Measurements from ENCODE around the gene HAPSTR1. TPM values are rescaled to one million over a fixed set of nuclear protein-coding genes. Genes with fewer than 3 reads are reported as not detected.
A peak's percentile ranks its signal among the peaks of the same experiment; 100 is the strongest.

Gene HAPSTR1
- total RNA-seq, 2 donors from 2014 or later: 65.5 to 72.6 TPM

- Mint-ChIP-seq H3K27ac (no peak overlapping the region), H3K4me3 (no peak overlapping the region), H3K36me3 (no peaks in the 10 kb centered on the region), H3K9me3 (no peaks in the 10 kb centered on the region), H3K4me1 (ENCODE audit: low read depth in 2 of 2) (peaks cover 22 to 25% of the 10 kb centered on the region in 2 donors), H3K27me3 (peaks cover 0 to 2% of the 10 kb centered on the region in 2 donors)
- ATAC-seq (peak; percentile 52 to 56), DNase-seq (ENCODE audit: low spot score) (no peak)
Measured at GRCh38 chr16:9139965-9140364, 48.5 kb downstream of the HAPSTR1 start.

Other genes starting within 250 kb of the HAPSTR1 start
- 10 to 100 TPM; 66.5 to 70.7 TPM for gene CARHSP1, start 222.6 kb upstream of the HAPSTR1 start, total RNA-seq
- not detected for gene LITAFD, start 209.3 kb upstream of the HAPSTR1 start, total RNA-seq
- 100 to 1,000 TPM; 161 to 180 TPM for gene USP7, start 127.7 kb upstream of the HAPSTR1 start, total RNA-seq

Data from natural killer cell treated with Interleukin-12 subunit alpha and Interleukin-12 subunit beta and Interleukin-15 and Interleukin-18, amount 100 ng/mL, for 72 hours (primary cell).